NT2/D1 (cell line): ENCODE results near the gene TTL.

Experiments used
- SUZ12 ChIP-seq: IDR thresholded peaks from 2 replicates; pipeline ENCODE4 v1.6.1; 2011; ENCODE audit not compliant: insufficient read length, insufficient read depth; ENCODE audit errors: extremely low read depth
- YY1 ChIP-seq: IDR thresholded peaks from 2 replicates; pipeline ENCODE4 v1.6.1; 2011; ENCODE audit not compliant: insufficient read length, insufficient read depth

- no peak for TF ChIP-seq YY1
- no peak for TF ChIP-seq SUZ12
Measured at GRCh38 chr2:112519506-112519905, 37.5 kb downstream of the TTL start.
